Large intestine (tissue), 3 donors: ENCODE results near the gene CDKN1A. TPM values are rescaled to one million over a fixed set of nuclear protein-coding genes. Genes with fewer than 3 reads are reported as not detected.
"Not testable (repeated sequence)": the region's sequence is repeated elsewhere in the genome, so short reads cannot be mapped to it uniquely, and the experiment has no call there.

Experiments
- DNase-seq, 2 donors: peaks; one replicate each; pipeline versions ENCODE4 v3.0.0 to v3.0.0-alpha.2; 2013
- H3K27ac ChIP-seq: one replicate; pipeline ENCODE4 v1.5.1; 2013; ENCODE audit warnings: low read length
- H3K27me3 ChIP-seq: 2 replicates; pipeline ENCODE4 v1.6.1; 2013; ENCODE audit warnings: low read length; ENCODE audit not compliant: control insufficient read depth, insufficient read depth
- H3K36me3 ChIP-seq: 2 replicates; pipeline ENCODE4 v1.6.1; 2013; ENCODE audit warnings: low read length; ENCODE audit not compliant: control insufficient read depth, insufficient read depth
- H3K4me1 ChIP-seq: one replicate; pipeline ENCODE4 v1.6.1; 2013; ENCODE audit warnings: low read length; ENCODE audit not compliant: control insufficient read depth, insufficient read depth
- H3K4me3 ChIP-seq: one replicate; pipeline ENCODE4 v1.5.1; 2013; ENCODE audit warnings: low read length
- H3K9me3 ChIP-seq: one replicate; pipeline ENCODE4 v1.6.1; 2013; ENCODE audit warnings: mild to moderate bottlenecking, low read depth, low read length, moderate library complexity; ENCODE audit not compliant: control insufficient read depth
- WGBS: methylation state at CpG from one replicate; pipeline ENCODE4 v1.1.5; 2013; ENCODE audit warnings: low lambda C conversion rate; ENCODE audit not compliant: insufficient coverage; 5-methylcytosine and 5-hydroxymethylcytosine counted together
- polyA plus RNA-seq: library from polyadenylated mRNA; unstranded; fragments of 120-200 nt; gene quantifications from one replicate; pipeline ENCODE4 v1.2.1, GENCODE V29; 2013

The CDKN1A gene
- polyA plus RNA-seq, 1 donor = 183 TPM

- 80% methylated on average over 1 of the region's 7 CpGs for WGBS
- not testable (repeated sequence) for DNase-seq, H3K27me3 ChIP-seq
These were observed 26.6 kb downstream of the CDKN1A start for GRCh38 chr6:36704961-36705577.

GRCh38 chr6:36706339-36706738, 27.8 kb downstream of the CDKN1A start:
- no CpG with 5 or more reads among the region's 1 CpG for WGBS
- no peak for DNase-seq

More at GRCh38 chr6:36704961-36705577, 26.6 kb downstream of the CDKN1A start:
- not testable (repeated sequence) for H3K4me3 ChIP-seq, H3K9me3 ChIP-seq, H3K27ac ChIP-seq, H3K36me3 ChIP-seq, H3K4me1 ChIP-seq

DNA sequence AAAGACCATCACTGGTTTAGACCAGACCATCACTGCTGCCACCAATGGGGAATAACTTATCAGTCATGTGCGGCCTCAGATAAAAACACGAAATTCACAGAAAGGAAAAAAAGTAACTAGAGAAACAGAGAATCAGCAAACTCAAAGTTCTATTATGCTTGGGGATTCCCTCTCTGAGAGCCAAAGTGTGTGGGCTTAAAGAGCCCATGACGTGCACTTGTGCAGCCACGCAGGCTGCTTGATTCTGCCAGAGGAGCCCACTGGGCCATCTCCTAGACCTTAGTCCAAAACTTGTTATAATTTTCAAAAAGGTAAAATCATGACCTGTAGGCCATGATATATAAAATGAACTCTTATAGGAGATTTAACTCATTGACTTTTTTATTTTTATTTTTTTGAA, 34.3 kb downstream of the CDKN1A start:
- Histone ChIP-seq H3K27ac (no peak overlapping the region), H3K27me3 (no peaks in the 10 kb centered on the region), H3K4me3 (no peak overlapping the region), H3K36me3 (no peaks in the 10 kb centered on the region), H3K9me3 (no peaks in the 10 kb centered on the region), H3K4me1 (no peaks in the 10 kb centered on the region)
- no CpG with 5 or more reads among the region's 4 CpGs for WGBS
- no peak for DNase-seq

More at GRCh38 chr6:36706339-36706738, 27.8 kb downstream of the CDKN1A start:
- H3K27me3 ChIP-seq = no peaks in the 10 kb centered on the region
- H3K9me3 ChIP-seq = no peaks in the 10 kb centered on the region
- no peaks in the 10 kb centered on the region for H3K36me3 ChIP-seq
- no peak overlapping the region for H3K27ac ChIP-seq
- no peak overlapping the region for H3K4me3 ChIP-seq
- no peaks in the 10 kb centered on the region for H3K4me1 ChIP-seq

DNA sequence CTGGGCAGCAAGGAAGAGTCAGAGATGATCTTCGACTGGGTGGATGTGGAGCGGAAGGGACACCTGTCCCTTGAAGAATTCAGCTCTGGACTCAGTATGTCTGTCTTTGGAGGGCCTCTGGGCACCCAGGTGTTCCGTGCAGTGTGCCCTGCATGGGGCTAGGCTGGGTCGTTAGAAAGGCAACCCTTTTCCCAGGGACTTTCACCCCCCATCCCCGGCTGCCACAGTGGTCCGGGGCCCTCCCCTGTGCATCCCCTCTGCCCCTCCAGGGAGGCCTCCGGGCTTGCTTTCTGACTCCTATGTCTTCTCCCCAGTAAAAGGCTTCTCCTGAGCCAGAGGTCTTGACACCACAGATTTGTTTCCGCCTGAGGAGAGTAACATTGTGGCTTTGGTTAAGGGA, 35.3 kb downstream of the CDKN1A start:
- H3K36me3 ChIP-seq = no peaks in the 10 kb centered on the region
- no CpG with 5 or more reads among the region's 8 CpGs for WGBS
- H3K4me1 ChIP-seq = no peaks in the 10 kb centered on the region
- H3K27ac ChIP-seq = no peak overlapping the region
- H3K4me3 ChIP-seq = no peak overlapping the region
- no peak for DNase-seq
- no peaks in the 10 kb centered on the region for H3K9me3 ChIP-seq
- no peaks in the 10 kb centered on the region for H3K27me3 ChIP-seq

- H3K9me3 ChIP-seq = no peaks in the 10 kb centered on the region
- no peaks in the 10 kb centered on the region for H3K4me1 ChIP-seq
- H3K27ac ChIP-seq = no peak overlapping the region
- no CpG with 5 or more reads among the region's 10 CpGs for WGBS
- no peaks in the 10 kb centered on the region for H3K36me3 ChIP-seq
- no peaks in the 10 kb centered on the region for H3K27me3 ChIP-seq
- DNase-seq = no peak
- H3K4me3 ChIP-seq = no peak overlapping the region
These were observed 36.0 kb downstream of the CDKN1A start for GRCh38 chr6:36714511-36714910.

DNA sequence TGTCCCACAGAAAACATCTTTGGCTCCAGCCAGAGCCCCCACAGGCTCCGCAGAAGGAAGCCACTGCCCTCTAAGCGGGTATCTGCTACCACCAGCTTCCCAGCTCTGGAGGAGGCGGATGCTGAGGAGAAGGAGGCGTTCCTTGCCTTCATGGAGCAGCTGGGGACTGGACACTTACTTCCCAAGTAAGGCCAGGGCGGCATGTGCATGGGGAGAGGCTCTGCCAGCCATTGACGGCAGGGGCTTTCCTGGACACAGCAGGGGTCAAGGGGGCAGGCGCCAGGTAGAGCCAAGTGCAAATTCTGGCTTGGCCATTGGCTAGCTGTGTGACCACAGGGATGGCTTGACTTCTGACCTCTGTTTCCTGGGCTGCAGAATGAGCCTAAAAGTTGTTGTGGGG, 37.0 kb downstream of the CDKN1A start:
- no CpG with 5 or more reads among the region's 7 CpGs for WGBS
- Histone ChIP-seq H3K4me1 (no peaks in the 10 kb centered on the region), H3K36me3 (no peaks in the 10 kb centered on the region), H3K4me3 (no peak overlapping the region), H3K27ac (no peak overlapping the region), H3K27me3 (no peaks in the 10 kb centered on the region), H3K9me3 (no peaks in the 10 kb centered on the region)
- DNase-seq = no peak

- no peaks in the 10 kb centered on the region for H3K4me1 ChIP-seq
- no peak for DNase-seq
- no peak overlapping the region for H3K4me3 ChIP-seq
- no CpG with 5 or more reads among the region's 8 CpGs for WGBS
- H3K36me3 ChIP-seq = no peaks in the 10 kb centered on the region
- no peak overlapping the region for H3K27ac ChIP-seq
- H3K27me3 ChIP-seq = no peaks in the 10 kb centered on the region
- H3K9me3 ChIP-seq = no peaks in the 10 kb centered on the region
These were observed 38.1 kb downstream of the CDKN1A start for GRCh38 chr6:36716476-36717093.

GRCh38 chr6:36717231-36717825, 38.8 kb downstream of the CDKN1A start:
- H3K36me3 ChIP-seq = no peaks in the 10 kb centered on the region
- WGBS = no CpG with 5 or more reads among the region's 13 CpGs
- H3K4me1 ChIP-seq = no peaks in the 10 kb centered on the region
- no peak for DNase-seq
- no peak overlapping the region for H3K4me3 ChIP-seq
- H3K27ac ChIP-seq = no peak overlapping the region
- H3K27me3 ChIP-seq = no peaks in the 10 kb centered on the region
- H3K9me3 ChIP-seq = no peaks in the 10 kb centered on the region

- WGBS = no CpG with 5 or more reads among the region's 12 CpGs
These were observed 39.5 kb downstream of the CDKN1A start for GRCh38 chr6:36717871-36718540.

GRCh38 chr6:36718560-36718959, 40.0 kb downstream of the CDKN1A start:
- H3K27ac ChIP-seq = no peak overlapping the region
- no peaks in the 10 kb centered on the region for H3K4me1 ChIP-seq
- H3K4me3 ChIP-seq = no peak overlapping the region
- H3K27me3 ChIP-seq = no peaks in the 10 kb centered on the region
- H3K9me3 ChIP-seq = no peaks in the 10 kb centered on the region
- no peaks in the 10 kb centered on the region for H3K36me3 ChIP-seq
- no peak for DNase-seq
- no CpG with 5 or more reads among the region's 5 CpGs for WGBS

More at GRCh38 chr6:36717871-36718540, 39.5 kb downstream of the CDKN1A start:
- H3K36me3 ChIP-seq = no peaks in the 10 kb centered on the region
- no peaks in the 10 kb centered on the region for H3K9me3 ChIP-seq
- DNase-seq = no peak
- no peaks in the 10 kb centered on the region for H3K27me3 ChIP-seq
- H3K27ac ChIP-seq = no peak overlapping the region
- no peaks in the 10 kb centered on the region for H3K4me1 ChIP-seq
- H3K4me3 ChIP-seq = no peak overlapping the region
